GM23248 (cell line): ENCODE data around the gene NAA10.

Source experiments
- EZH2 ChIP-seq: fragments of 200-600 bp; sonication (generic); IDR thresholded peaks from 2 replicates; pipeline ENCODE4 v1.6.1; 2018; ENCODE audit warnings: antibody characterized with exemption, mild to moderate bottlenecking; ENCODE audit not compliant: insufficient read depth, poor library complexity, severe bottlenecking
- EZH2phosphoT487 ChIP-seq: fragments of 200-600 bp; sonication (generic); IDR thresholded peaks from 2 replicates; pipeline ENCODE4 v1.6.1; 2018; ENCODE audit warnings: antibody characterized with exemption, moderate library complexity, mild to moderate bottlenecking, low read depth; ENCODE audit not compliant: insufficient read depth

DNA sequence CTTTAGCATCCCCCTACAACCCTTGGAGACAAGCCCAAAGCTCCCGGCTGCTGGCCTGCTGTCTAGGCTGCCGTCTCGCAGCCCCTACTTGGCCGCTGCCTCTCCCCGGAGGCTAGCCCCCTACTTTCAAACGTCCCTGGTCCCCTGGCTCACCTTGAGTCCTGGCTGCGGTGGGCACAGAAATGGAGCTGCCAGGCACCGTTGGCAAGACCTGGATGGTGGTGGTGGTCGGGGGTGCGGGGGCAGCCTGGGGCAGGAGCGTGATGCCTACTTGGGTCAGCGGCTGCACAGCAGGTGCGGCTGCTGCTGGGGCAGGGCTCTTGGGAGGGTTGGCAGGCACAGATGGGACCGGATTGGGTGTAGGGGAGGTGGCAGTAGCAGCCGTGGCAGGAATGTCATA, 24.8 kb upstream of the NAA10 start:
- TF ChIP-seq EZH2 (no peak), EZH2phosphoT487 (no peak)
